Activated CD8-positive, alpha-beta T cell treated with anti-CD3 and anti-CD28 coated beads, Interleukin-2, amount 10 ng/mL, durations not matched to agents 7 days and 5 days (primary cell): ENCODE data around the gene NEK2. TPM values are rescaled to one million over a fixed set of nuclear protein-coding genes. Genes with fewer than 3 reads are reported as not detected.

ENCODE experiments used
- ATAC-seq: fragments of 150-1000 bp; cut with Tn5 transposase; one replicate; pipeline ENCODE4 v1.10.0; 2021; ENCODE audit warnings: moderate library complexity
- CTCF ChIA-PET: fragments of 350-600 bp; sonication (Branson Sonifier 250); formaldehyde crosslinking; loops from one replicate; lab custom pipeline; 2021; ENCODE audit warnings: antibody characterized with exemption; lab: Charles Lee
- POLR2A ChIA-PET: fragments of 350-600 bp; sonication (Branson Sonifier 250); formaldehyde crosslinking; loops from one replicate; lab custom pipeline; 2021; ENCODE audit warnings: antibody characterized with exemption; lab: Charles Lee
- DNase-seq: peaks from one replicate; pipeline ENCODE4 v3.0.0-alpha.2; 2020
- H3K27ac Mint-ChIP-seq: one replicate; pipeline ENCODE4 v1.8.0; 2021; ENCODE audit warnings: mild to moderate bottlenecking, mixed read lengths
- H3K27me3 Mint-ChIP-seq: one replicate; pipeline ENCODE4 v1.8.0; 2021; ENCODE audit warnings: low read depth, mixed read lengths
- H3K36me3 Mint-ChIP-seq: one replicate; pipeline ENCODE4 v1.8.0; 2021; ENCODE audit warnings: low read depth, mixed read lengths
- H3K4me1 Mint-ChIP-seq: one replicate; pipeline ENCODE4 v1.8.0; 2021; ENCODE audit warnings: low read depth, mixed read lengths
- H3K4me3 Mint-ChIP-seq: one replicate; pipeline ENCODE4 v1.8.0; 2021; ENCODE audit warnings: mild to moderate bottlenecking, mixed read lengths
- H3K9me3 Mint-ChIP-seq: one replicate; pipeline ENCODE4 v1.8.0; 2022; ENCODE audit warnings: mixed read lengths; ENCODE audit not compliant: insufficient read depth
- total RNA-seq, 2 experiments: library from RNA; stranded (reverse); gene quantifications; one replicate each; pipeline ENCODE4 v1.2.3, GENCODE V29; 2021

NEK2 gene
- total RNA-seq, 2 experiments from 2014 or later: 52.6 to 54.1 TPM

DNA sequence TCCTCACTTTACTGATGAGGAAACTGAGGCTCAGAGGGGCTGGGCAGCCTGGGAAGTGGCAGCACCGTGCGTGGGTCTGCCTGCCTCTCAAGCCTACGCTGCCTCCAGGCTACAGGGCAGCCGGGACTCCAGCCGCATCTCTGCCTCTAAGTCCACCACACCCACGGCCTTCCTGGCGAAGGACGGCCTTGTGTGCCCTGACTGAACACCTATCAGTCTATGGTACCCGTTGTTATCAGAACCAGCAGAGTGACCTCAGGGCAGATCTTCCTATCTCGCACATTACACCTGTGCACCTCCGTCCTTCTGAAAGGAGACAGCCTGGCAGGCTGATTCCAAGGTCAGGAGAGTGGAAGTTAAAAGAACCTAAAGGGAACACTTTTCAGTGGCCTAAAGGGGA, 60.8 kb downstream of the NEK2 start:
- Mint-ChIP-seq H3K36me3 (no peaks in the 10 kb centered on the region), H3K4me3 (no peak overlapping the region), H3K9me3 (no peaks in the 10 kb centered on the region), H3K27me3 (no peaks in the 10 kb centered on the region), H3K27ac (no peak overlapping the region), H3K4me1 (peaks cover 11% of the 10 kb centered on the region)
- POLR2A ChIA-PET: no interaction called here
- CTCF ChIA-PET: no interaction called here
- ATAC-seq (no peak), DNase-seq (no peak)

DNA sequence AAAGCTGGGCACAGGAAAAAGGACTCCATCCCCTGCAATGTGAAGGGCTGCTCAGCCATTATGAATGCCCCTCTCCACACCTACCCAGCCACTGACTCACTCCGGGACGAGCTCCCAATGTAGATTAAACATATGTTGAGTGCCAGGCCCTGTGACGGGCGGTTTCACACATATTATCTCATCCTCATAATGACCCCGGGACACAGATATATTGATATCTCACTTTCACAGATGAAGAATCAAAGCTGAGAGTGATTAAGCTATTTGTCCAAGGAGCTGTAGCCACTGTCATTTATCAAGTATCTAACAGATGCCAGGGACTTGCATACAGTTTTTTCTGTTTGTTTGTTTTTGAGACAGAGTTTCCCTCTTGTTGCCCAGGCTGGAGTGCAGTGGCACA, 61.5 kb downstream of the NEK2 start:
- ChIA-PET CTCF (no interaction called here), POLR2A (no interaction called here)
- Mint-ChIP-seq H3K36me3 (no peaks in the 10 kb centered on the region), H3K27me3 (no peaks in the 10 kb centered on the region), H3K9me3 (no peaks in the 10 kb centered on the region), H3K4me1 (peaks cover 11% of the 10 kb centered on the region), H3K4me3 (no peak overlapping the region), H3K27ac (peak overlapping the region; percentile 16)
- no peak for ATAC-seq
- no peak for DNase-seq

DNA sequence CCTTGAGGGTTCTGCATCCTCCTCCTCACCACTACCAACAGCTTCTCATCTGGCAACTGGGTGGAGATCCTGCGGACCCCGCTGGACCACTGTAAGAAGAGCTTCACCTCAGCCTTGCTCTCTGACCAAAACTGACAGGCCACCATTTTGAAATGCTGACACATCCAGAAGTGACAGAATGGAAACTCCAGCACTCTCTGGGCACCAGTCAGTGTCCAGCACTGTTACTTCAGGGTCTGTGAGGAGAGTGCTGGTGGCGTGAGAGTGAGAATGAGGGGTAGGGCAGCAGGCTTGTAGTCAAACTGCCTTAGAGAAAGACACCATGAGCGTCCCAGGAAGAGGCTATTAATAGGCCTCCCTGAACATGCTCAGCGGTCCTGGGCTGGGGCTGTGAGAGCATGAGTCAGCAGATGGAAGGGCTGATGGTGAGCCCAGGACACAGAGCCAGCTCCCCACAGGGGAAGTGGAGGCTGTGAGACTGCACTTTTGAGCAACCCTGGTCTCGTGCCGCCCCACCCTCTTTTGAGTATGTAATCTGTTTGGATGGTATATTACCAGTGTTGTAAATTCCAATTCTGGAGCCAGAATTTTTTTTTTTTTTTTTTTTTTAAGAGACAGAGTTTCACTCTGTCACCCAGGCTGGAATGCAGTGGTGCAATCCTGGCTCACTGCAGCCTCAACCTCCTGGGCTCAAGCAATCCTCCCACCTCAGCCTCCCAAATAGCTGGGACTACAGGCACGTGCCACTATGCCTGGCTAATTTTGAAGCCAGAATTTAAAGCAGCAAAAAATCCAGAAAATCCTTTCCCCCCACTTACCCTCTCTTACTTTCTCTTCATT, 62.1 kb downstream of the NEK2 start:
- Mint-ChIP-seq H3K36me3 (no peaks in the 10 kb centered on the region), H3K4me1 (peaks cover 11% of the 10 kb centered on the region), H3K27ac (no peak overlapping the region), H3K27me3 (no peaks in the 10 kb centered on the region), H3K4me3 (no peak overlapping the region), H3K9me3 (no peaks in the 10 kb centered on the region)
- CTCF ChIA-PET: no interaction called here
- no peak for ATAC-seq
- POLR2A ChIA-PET: no interaction called here
- DNase-seq: no peak

DNA sequence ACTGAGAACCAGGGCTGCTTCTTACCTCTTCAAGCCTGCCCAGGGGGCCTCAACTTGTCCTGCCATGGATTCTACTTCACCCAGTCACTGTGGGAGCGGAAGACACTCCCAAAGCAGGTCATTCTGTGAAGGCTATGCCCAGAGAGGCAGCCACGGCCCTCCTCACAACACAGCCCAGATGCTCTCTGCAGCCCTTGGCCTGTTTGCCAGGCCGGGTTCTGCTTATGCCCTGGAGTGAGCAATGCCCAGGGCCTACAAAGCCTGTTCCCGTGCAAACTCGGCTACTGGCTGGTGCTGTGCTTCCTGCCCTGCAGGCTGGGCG, 62.7 kb downstream of the NEK2 start:
- no peak overlapping the region for H3K4me3 Mint-ChIP-seq
- no peak for DNase-seq
- no peaks in the 10 kb centered on the region for H3K36me3 Mint-ChIP-seq
- H3K27ac Mint-ChIP-seq: no peak overlapping the region
- no peak for ATAC-seq
- CTCF ChIA-PET: no interaction called here
- peaks cover 15% of the 10 kb centered on the region for H3K4me1 Mint-ChIP-seq
- H3K9me3 Mint-ChIP-seq: no peaks in the 10 kb centered on the region
- H3K27me3 Mint-ChIP-seq: no peaks in the 10 kb centered on the region
- POLR2A ChIA-PET: no interaction called here

Other genes with a start within 250 kb of the NEK2 start
- not detected for gene RD3, start 183.5 kb downstream of the NEK2 start, total RNA-seq
- gene SLC30A1, start 96.5 kb downstream of the NEK2 start, total RNA-seq: 10 to 100 TPM; 14.5 to 15.6 TPM
- gene LPGAT1, start 155.1 kb upstream of the NEK2 start, total RNA-seq: 10 to 100 TPM; 59.3 to 60.5 TPM